Fibroblast of villous mesenchyme (primary cell): ENCODE measurements around the gene THEMIS. TPM values are rescaled to one million over a fixed set of nuclear protein-coding genes. Genes with fewer than 3 reads are reported as not detected.
"Not testable (repeated sequence)": the region's sequence is repeated elsewhere in the genome, so short reads cannot be mapped to it uniquely, and the experiment has no call there.

Source experiments
- DNase-seq: peaks from one replicate; pipeline ENCODE4 v3.0.0-alpha.2; 2010; ENCODE audit warnings: low read depth
- H3K4me3 ChIP-seq: 2 replicates; pipeline ENCODE4 v1.5.1; 2011; ENCODE audit warnings: low read depth, mild to moderate bottlenecking, low read length
- CTCF ChIP-seq: IDR thresholded peaks from 2 replicates; pipeline ENCODE4 v1.5.1; 2012; ENCODE audit warnings: low read depth, mild to moderate bottlenecking, low read length; ENCODE audit not compliant: insufficient read depth
- total RNA-seq: library from RNA; depleted of rRNA; stranded (reverse); fragments of >200 nt; gene quantifications from 2 replicates; pipeline ENCODE4 v1.2.3, GENCODE V29; 2012

The THEMIS gene
- total RNA-seq, 1 donor = under 0.01 TPM

GRCh38 chr6:127784468-127784867, 116.4 kb downstream of the THEMIS start:
- no peak for DNase-seq
- TF ChIP-seq CTCF = no peak
- no peak overlapping the region for H3K4me3 ChIP-seq

- not testable (repeated sequence) for H3K4me3 ChIP-seq, DNase-seq
Observed at GRCh38 chr6:127781636-127782272, 119.1 kb downstream of the THEMIS start.

GRCh38 chr6:127776320-127776719, 124.5 kb downstream of the THEMIS start:
- no peak for DNase-seq
- no peak for TF ChIP-seq CTCF
- H3K4me3 ChIP-seq = no peak overlapping the region

- no peak for DNase-seq
- TF ChIP-seq CTCF = no peak
- H3K4me3 ChIP-seq = no peak overlapping the region
Observed at GRCh38 chr6:127775371-127775770, 125.5 kb downstream of the THEMIS start.

DNA sequence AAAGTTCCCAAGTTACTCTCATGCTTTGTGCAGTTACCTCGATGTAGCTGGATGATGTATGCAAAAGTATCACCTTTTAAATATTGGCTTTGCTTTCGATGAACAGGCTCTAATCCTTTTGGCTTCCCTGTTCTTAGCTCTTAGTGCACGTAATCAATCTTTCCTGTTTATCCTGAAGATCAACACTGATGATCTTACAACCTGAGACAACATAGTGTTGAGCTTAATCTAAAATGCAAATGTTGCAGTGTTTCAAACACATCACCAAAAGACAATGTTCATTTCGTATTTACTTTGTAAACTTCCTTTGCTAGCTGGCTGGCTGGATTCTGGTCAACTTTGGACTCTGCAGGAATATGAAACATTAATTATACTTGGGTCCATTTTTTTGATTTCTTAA, 132.1 kb downstream of the THEMIS start:
- no peak overlapping the region for H3K4me3 ChIP-seq
- DNase-seq = no peak
- TF ChIP-seq CTCF = no peak

DNA sequence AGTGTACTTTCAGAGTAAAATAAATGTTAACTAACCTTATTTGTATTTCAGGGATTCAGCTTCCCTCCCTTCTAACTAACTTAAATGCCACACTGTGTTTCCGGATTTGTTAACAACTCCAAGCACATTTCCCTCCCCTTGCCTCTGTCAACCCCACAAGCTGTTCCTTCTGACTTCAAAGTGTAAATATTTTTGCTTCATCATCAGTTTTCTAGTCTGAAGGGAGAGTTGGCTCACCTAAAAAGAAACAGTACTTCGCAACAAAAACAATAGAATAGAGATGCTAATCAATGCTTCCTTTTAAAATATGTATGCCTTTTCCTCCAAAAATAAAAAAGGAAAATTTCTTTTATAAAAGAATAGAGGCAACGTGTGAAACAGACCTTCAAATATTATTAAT, 132.6 kb downstream of the THEMIS start:
- no peak for DNase-seq
- TF ChIP-seq CTCF = no peak
- H3K4me3 ChIP-seq = no peak overlapping the region

- TF ChIP-seq CTCF = no peak
- DNase-seq = no peak
- H3K4me3 ChIP-seq = no peak overlapping the region
Observed at GRCh38 chr6:127765949-127766348, 134.9 kb downstream of the THEMIS start.
